ENCODE measurements around the gene FAU. TPM values are rescaled to one million over a fixed set of nuclear protein-coding genes. Genes with fewer than 3 reads are reported as not detected.

The FAU gene
- total and polyA plus RNA-seq, 2 of the 13 experiments (the other 11 are each of a cell fraction or from before 2014, with no cell fraction given): 374 to 869 TPM

GRCh38 chr11:65117206-65118096 is 4.5 kb downstream of the FAU start, which contains the start of gene ZNHIT2 (continued):
- TF ChIP-seq ZBTB1 (CRISPR knock-in tag; IDR thresholded peaks at IDR 0.05; ENCODE audit: borderline replicate concordance) (no peak), BRCA1 (CRISPR knock-in tag; IDR thresholded peaks at IDR 0.05) (no peak; the same call in 1 of the 2 replicates), NFE2 (CRISPR knock-in tag; IDR thresholded peaks at IDR 0.05) (no peak), ZNF24 (IDR thresholded peaks at IDR 0.05) (no peak), HHEX (CRISPR knock-in tag; IDR thresholded peaks at IDR 0.05) (no peak), ZNF530 (CRISPR knock-in tag; IDR thresholded peaks at IDR 0.05; ENCODE audit: low read depth) (0 out of 2 replicates have a peak, but pooled peaks have one; percentile 57), ZBTB38 (CRISPR knock-in tag; IDR thresholded peaks at IDR 0.05) (no peak; the same call in none of the 2 replicates), ZBTB34 (CRISPR knock-in tag; IDR thresholded peaks at IDR 0.05) (no peak), ZNF224 (CRISPR knock-in tag; IDR thresholded peaks at IDR 0.05) (no peak; the same call in 1 of the 2 replicates), IRF2 (CRISPR knock-in tag; IDR thresholded peaks at IDR 0.05) (peak; percentile 80; the same call in 1 of the 2 replicates), SMAD9 (CRISPR knock-in tag; IDR thresholded peaks at IDR 0.05) (no peak), PAF1 (CRISPR knock-in tag; IDR thresholded peaks at IDR 0.05) (0 out of 2 replicates have a peak, but pooled peaks have one; percentile 40), MXI1 (IDR thresholded peaks at IDR 0.05; ENCODE audit: borderline replicate concordance, low read depth, low read length) (peak; percentile 98; the same call in 2 of the 3 replicates), ZNF264 (CRISPR knock-in tag; IDR thresholded peaks at IDR 0.05) (no peak), SIN3A (IDR thresholded peaks at IDR 0.05; ENCODE audit: borderline replicate concordance, low read depth, low read length) (peak; percentile 83; the same call in 1 of the 2 replicates), TCF7 (IDR thresholded peaks at IDR 0.05; ENCODE audit: low read depth) (no peak), KDM4B (CRISPR knock-in tag; IDR thresholded peaks at IDR 0.05) (no peak), RAD51 (IDR thresholded peaks at IDR 0.05; ENCODE audit: borderline replicate concordance) (no peak), FOSL2 (CRISPR knock-in tag; IDR thresholded peaks at IDR 0.05) (peak; percentile 61), HOXD1 (CRISPR knock-in tag; IDR thresholded peaks at IDR 0.05) (no peak), HOMEZ (CRISPR knock-in tag; IDR thresholded peaks at IDR 0.05; ENCODE audit: low read depth) (no peak), ZSCAN31 (CRISPR knock-in tag; IDR thresholded peaks at IDR 0.05; ENCODE audit: low read depth) (peak; percentile 87)
- TF ChIP-seq, protein P1, sequence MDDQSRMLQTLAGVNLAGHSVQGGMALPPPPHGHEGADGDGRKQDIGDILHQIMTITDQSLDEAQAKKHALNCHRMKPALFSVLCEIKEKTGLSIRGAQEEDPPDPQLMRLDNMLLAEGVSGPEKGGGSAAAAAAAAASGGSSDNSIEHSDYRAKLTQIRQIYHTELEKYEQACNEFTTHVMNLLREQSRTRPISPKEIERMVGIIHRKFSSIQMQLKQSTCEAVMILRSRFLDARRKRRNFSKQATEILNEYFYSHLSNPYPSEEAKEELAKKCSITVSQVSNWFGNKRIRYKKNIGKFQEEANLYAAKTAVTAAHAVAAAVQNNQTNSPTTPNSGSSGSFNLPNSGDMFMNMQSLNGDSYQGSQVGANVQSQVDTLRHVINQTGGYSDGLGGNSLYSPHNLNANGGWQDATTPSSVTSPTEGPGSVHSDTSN (CRISPR knock-in tag; IDR thresholded peaks at IDR 0.05; ENCODE audit: borderline replicate concordance): no peak
- TF ChIP-seq, protein P2, sequence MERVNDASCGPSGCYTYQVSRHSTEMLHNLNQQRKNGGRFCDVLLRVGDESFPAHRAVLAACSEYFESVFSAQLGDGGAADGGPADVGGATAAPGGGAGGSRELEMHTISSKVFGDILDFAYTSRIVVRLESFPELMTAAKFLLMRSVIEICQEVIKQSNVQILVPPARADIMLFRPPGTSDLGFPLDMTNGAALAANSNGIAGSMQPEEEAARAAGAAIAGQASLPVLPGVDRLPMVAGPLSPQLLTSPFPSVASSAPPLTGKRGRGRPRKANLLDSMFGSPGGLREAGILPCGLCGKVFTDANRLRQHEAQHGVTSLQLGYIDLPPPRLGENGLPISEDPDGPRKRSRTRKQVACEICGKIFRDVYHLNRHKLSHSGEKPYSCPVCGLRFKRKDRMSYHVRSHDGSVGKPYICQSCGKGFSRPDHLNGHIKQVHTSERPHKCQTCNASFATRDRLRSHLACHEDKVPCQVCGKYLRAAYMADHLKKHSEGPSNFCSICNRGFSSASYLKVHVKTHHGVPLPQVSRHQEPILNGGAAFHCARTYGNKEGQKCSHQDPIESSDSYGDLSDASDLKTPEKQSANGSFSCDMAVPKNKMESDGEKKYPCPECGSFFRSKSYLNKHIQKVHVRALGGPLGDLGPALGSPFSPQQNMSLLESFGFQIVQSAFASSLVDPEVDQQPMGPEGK (CRISPR knock-in tag; IDR thresholded peaks at IDR 0.05): peak; percentile 72

Data from HepG2 (cell line).